GM12878 (cell line): ENCODE data around the gene RNF181. TPM values are rescaled to one million over a fixed set of nuclear protein-coding genes. Genes with fewer than 3 reads are reported as not detected.
"Not testable (repeated sequence)": the region's sequence is repeated elsewhere in the genome, so short reads cannot be mapped to it uniquely, and the experiment has no call there.

Experiments
- ATAC-seq: fragments of 200-7000 bp; cut with Tn5 transposase; 3 replicates; pipeline ENCODE4 v1.9.1; 2020; ENCODE audit warnings: mild to moderate bottlenecking, moderate library complexity
- BruUV-seq: library from RNA; stranded (reverse); fragments of 400-500 nt; replicated peaks from 2 replicates; lab custom pipeline; 2021; lab: Mats Ljungman, UMichigan
- CTCF ChIA-PET: fragments of 300-600 bp; sonication (Branson Sonifier 250); formaldehyde crosslinking; extraction: SDS; loops from one replicate; lab custom pipeline; 2021; ENCODE audit warnings: inconsistent platforms; lab: Yijun Ruan, JAX
- POLR2A ChIA-PET: fragments of 350-600 bp; formaldehyde crosslinking; extraction: SDS; loops from one replicate; lab custom pipeline; 2021; ENCODE audit warnings: inconsistent platforms; lab: Charles Lee
- RAD21 ChIA-PET: fragments of 300-600 bp; sonication (Branson Sonifier 250); formaldehyde crosslinking; loops from one replicate; lab custom pipeline; 2023; ENCODE audit warnings: antibody characterized with exemption; ENCODE audit not compliant: unreplicated experiment; lab: Charles Lee
- SMC1A ChIA-PET: fragments of 300-600 bp; sonication (Branson Sonifier 250); formaldehyde crosslinking; loops from one replicate; lab custom pipeline; 2023; ENCODE audit not compliant: unreplicated experiment, uncharacterized antibody; lab: Charles Lee
- DNase-seq: peaks from one replicate; pipeline ENCODE4 v3.0.0-alpha.2; 2011; ENCODE audit warnings: low read depth, low spot score
- FAIRE-seq: peaks from 3 replicates; lab custom pipeline; 2011; peaks lifted over from hg19 to GRCh38; lab: Jason Lieb, UNC
- H2AFZ ChIP-seq: 2 replicates; pipeline ENCODE4 v1.6.0; 2011; ENCODE audit warnings: low read depth, low read length, control low read depth; ENCODE audit not compliant: control insufficient read depth
- H3K27ac ChIP-seq: 2 replicates; pipeline ENCODE4 v1.5.1; 2011; ENCODE audit warnings: control low read depth; ENCODE audit not compliant: control insufficient read depth, insufficient read depth
- H3K27me3 ChIP-seq, 2 experiments: replicated peaks in 1 of 2; 2 replicates each; pipeline versions ENCODE4 v1.6.0 to v1.6.1; 2011; ENCODE audit warnings: low read length in 1 of 2; ENCODE audit not compliant: control insufficient read depth in 2 of 2, insufficient read depth in 2 of 2
- H3K36me3 ChIP-seq, 2 experiments: 2 replicates each; pipeline ENCODE4 v1.5.1; 2011; ENCODE audit warnings: low read length in 1 of 2; ENCODE audit not compliant: control insufficient read depth in 2 of 2, insufficient read depth in 2 of 2
- H3K4me1 ChIP-seq: 2 replicates; pipeline ENCODE4 v1.6.1; 2011; ENCODE audit warnings: mild to moderate bottlenecking, low read length, moderate library complexity, mixed read lengths; ENCODE audit not compliant: control insufficient read depth, insufficient read depth
- H3K4me2 ChIP-seq: 2 replicates; pipeline ENCODE4 v1.6.0; 2011; ENCODE audit warnings: control low read depth; ENCODE audit not compliant: control insufficient read depth, insufficient read depth
- H3K4me3 ChIP-seq: fragments of 200-600 bp; sonication (generic); 2 replicates; pipeline ENCODE4 v1.5.1; 2016
- H3K79me2 ChIP-seq: 2 replicates; pipeline ENCODE4 v1.6.0; 2011; ENCODE audit warnings: low read length; ENCODE audit not compliant: control insufficient read depth, insufficient read depth
- H3K9ac ChIP-seq: 2 replicates; pipeline ENCODE4 v1.8.0; 2011; ENCODE audit warnings: low read length, control low read depth, mixed read lengths; ENCODE audit not compliant: control insufficient read depth, insufficient read depth
- H3K9me3 ChIP-seq: replicated peaks from 3 replicates; pipeline ENCODE4 v1.5.1; 2011; ENCODE audit warnings: mild to moderate bottlenecking, low read length; ENCODE audit not compliant: control insufficient read depth, insufficient read depth
- H4K20me1 ChIP-seq: 2 replicates; pipeline ENCODE4 v1.6.0; 2011; ENCODE audit not compliant: control insufficient read depth, insufficient read depth
- CHD1 ChIP-seq: IDR thresholded peaks from 2 replicates; pipeline ENCODE4 v1.6.1; 2012; ENCODE audit warnings: low read depth, low read length, improper control_type of control experiment
- EZH2 ChIP-seq: IDR thresholded peaks from 2 replicates; pipeline ENCODE4 v1.6.1; 2012; ENCODE audit warnings: low read depth, mild to moderate bottlenecking, control low read depth, inconsistent platforms, low read length, borderline replicate concordance; ENCODE audit not compliant: control insufficient read depth
- PAX8 ChIP-seq: fragments of 450-650 bp; IDR thresholded peaks from 2 replicates; pipeline ENCODE4 v1.6.1; 2017; ENCODE audit warnings: mild to moderate bottlenecking, moderate library complexity
- RUNX3 ChIP-seq: IDR thresholded peaks from 2 replicates; pipeline ENCODE4 v1.6.1; 2012; ENCODE audit warnings: low read length, inconsistent platforms
- SIN3A ChIP-seq: IDR thresholded peaks from 2 replicates; pipeline ENCODE4 v1.6.1; 2012; ENCODE audit warnings: low read depth, low read length, improper control_type of control experiment
- SMC3 ChIP-seq: IDR thresholded peaks from 2 replicates; pipeline ENCODE4 v1.6.1; 2011; ENCODE audit warnings: low read length, improper control_type of control experiment, borderline replicate concordance
- TBL1XR1 ChIP-seq: IDR thresholded peaks from 2 replicates; pipeline ENCODE4 v1.6.1; 2012; ENCODE audit warnings: low read depth, low read length, improper control_type of control experiment
- ZSCAN29 ChIP-seq: fragments of 450-650 bp; IDR thresholded peaks from 2 replicates; pipeline ENCODE4 v1.6.1; 2017; ENCODE audit warnings: mild to moderate bottlenecking, moderate library complexity
- WGBS: methylation state at CpG from one replicate; pipeline ENCODE4 v1.1.6; 2016; ENCODE audit warnings: low lambda C conversion rate; ENCODE audit not compliant: insufficient replicate concordance, insufficient coverage; ENCODE audit errors: missing lambda C conversion rate; 5-methylcytosine and 5-hydroxymethylcytosine counted together
- in situ Hi-C: fragments of 300-500 bp; cut with MboI; formaldehyde crosslinking; loops from 9 replicates; pipeline ENCODE4 v1.14.3; 2018; ENCODE audit warnings: mixed read lengths
- intact Hi-C: fragments of 100-400 bp; cut with micrococcal nuclease; formaldehyde crosslinking; loops from one replicate; pipeline ENCODE4 v1.14.2; 2022; ENCODE audit not compliant: unreplicated experiment
- polyA plus RNA-seq, 11 experiments: library from polyadenylated mRNA; depleted of rRNA in 4 of 11; unstranded in 6 of 11; stranded (reverse) in 5 of 11; fragments of >200 nt; fragmentation: Nextera tagmentation in 4 of 11; fragmentation: Illumina TruSeq in 1 of 11; extraction: Ambion mirVana in 4 of 11; extraction: Trizol in 1 of 11; gene quantifications; 1 replicate in 1 of 11; 2 replicates in 10 of 11; pipeline versions ENCODE4 v1.2.1 to v1.2.3, GENCODE V29; 2011 to 2016; ENCODE audit warnings: inconsistent platforms in 2 of 11, missing spikeins in 2 of 11, low read depth in 1 of 11
- total RNA-seq, 4 experiments: library from RNA; depleted of rRNA in 3 of 4; stranded (reverse); fragments of >200 nt in 3 of 4; fragmentation: Illumina TruSeq in 1 of 4; extraction: Trizol in 1 of 4; gene quantifications; 2 replicates each; pipeline versions ENCODE4 v1.2.1 to v1.2.3, GENCODE V29; 2013 to 2021

RNF181 gene
- total and polyA plus RNA-seq, 10 of the 15 experiments (the other 5 are each of a cell fraction or from before 2014, with no cell fraction given): 101 to 409 (median 213) TPM

DNA sequence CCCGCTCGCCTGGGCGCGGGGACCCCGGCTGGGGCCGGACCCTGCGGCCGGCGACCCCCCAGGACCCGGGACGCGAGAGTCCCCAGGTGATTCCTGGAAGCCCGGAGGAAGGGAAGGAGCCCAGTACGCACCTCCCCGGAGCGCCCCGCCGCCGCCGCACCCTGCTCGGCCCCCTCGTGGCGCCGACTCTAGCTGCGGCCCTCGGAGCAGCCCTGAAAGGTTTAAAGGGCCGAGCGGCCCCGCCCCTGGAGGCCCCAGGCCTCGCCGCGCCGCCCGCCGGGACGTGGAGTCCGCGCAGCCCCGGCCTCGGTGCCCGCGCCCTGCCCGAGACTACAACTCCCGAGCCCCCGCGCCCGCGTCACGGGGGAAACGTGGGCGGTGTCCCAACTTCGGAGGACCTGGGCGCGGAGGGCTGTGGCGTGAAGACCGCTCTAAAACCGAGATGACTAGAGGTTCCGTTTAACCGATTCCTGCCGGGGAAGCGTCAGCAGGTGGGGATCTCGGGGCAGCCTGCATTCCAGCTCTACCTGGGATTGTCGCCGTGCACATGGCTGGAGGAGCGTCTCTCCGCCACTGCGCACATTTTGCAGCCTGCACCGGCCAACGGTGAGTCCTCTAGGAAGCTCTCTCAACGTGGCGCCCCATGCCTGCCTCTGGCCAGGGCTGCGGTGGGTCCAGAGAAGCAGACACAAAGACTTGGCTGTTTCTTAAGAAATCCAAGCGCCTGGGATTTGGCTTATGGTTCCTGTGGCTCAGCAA lies 7.1 kb downstream of the RNF181 start, which contains the start of gene TMEM150A (continued):
- no peak for TF ChIP-seq SMC3
- TF ChIP-seq RUNX3: no peak; the same call in 1 of the 2 replicates
- no peak for TF ChIP-seq PAX8
- no peak for TF ChIP-seq EZH2
- no peak for TF ChIP-seq TBL1XR1
- TF ChIP-seq SIN3A: peak; percentile 92
- no peak for TF ChIP-seq CHD1
- TF ChIP-seq ZSCAN29: no peak

DNA sequence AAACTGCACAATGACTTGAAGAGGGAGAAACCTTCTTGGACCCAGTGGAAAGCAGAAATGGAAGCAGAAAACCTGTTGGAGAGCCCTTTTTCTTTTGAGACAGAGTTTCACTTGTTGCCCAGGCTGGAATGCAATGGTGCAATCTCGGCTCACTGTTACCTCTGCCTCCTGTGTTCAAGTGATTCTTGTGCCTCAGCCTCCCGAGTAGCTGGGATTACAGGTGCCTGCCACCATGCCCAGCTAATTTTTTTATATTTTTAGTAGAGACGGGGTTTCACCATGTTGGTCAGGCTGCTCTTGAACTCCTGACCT lies 8.5 kb downstream of the RNF181 start:
- in situ Hi-C loops: not testable (repeated sequence)

More for the DNA sequence above, 8.5 kb downstream of the RNF181 start:
- H3K4me1 ChIP-seq, H3K27me3 ChIP-seq, H3K79me2 ChIP-seq, H2AFZ ChIP-seq, H3K9me3 ChIP-seq, DNase-seq, intact Hi-C loops, H3K27ac ChIP-seq, BruUV-seq, RAD21 ChIA-PET, ATAC-seq, H3K4me3 ChIP-seq, FAIRE-seq, H3K9ac ChIP-seq, H4K20me1 ChIP-seq: not testable (repeated sequence)
- POLR2A ChIA-PET: interaction anchor here (2.1 kb wide), 1 partner anchor 9 kb away, joined by 10 read pairs; the partner anchor contains the start of gene RNF181
- WGBS: 73% methylated on average over 3 of the region's 3 CpGs
- Histone ChIP-seq H3K4me2 (peak overlapping the region; percentile 1; the same call in 1 of the 2 replicates), H3K36me3 (peaks cover 2 to 15% of the 10 kb centered on the region in 2 experiments; a peak in 3 of 4 replicates)
- SMC1A ChIA-PET: interaction anchor here (1.9 kb wide), 1 partner anchor 9 kb away, joined by 6 read pairs; the partner anchor contains the start of gene RNF181
- CTCF ChIA-PET: interaction anchor here (0.7 to 1.6 kb wide), 3 partner anchors 9 to 36 kb away, joined by 4 to 7 read pairs (median 5); partner anchors contain the start of gene RNF181
